Body of pancreas (tissue), 4 donors: ENCODE results near the gene TNS3.

Experiments used
- POLR2A ChIP-seq, 3 donors: fragments of 450-650 bp; IDR thresholded peaks; one replicate each; pipeline ENCODE4 v1.6.1; 2016; ENCODE audit warnings: antibody characterized with exemption in 3 of 3, mild to moderate bottlenecking in 2 of 3
- TF ChIP-seq, protein P1 (sequence below), 7 experiments: fragments of 450-650 bp in 4 of 7; fragments of 200-600 bp in 3 of 7; sonication (generic) in 3 of 7; IDR thresholded peaks; one replicate each; pipeline ENCODE4 v1.5.1; 2016 to 2019; ENCODE audit warnings: antibody characterized with exemption in 7 of 7

DNA sequence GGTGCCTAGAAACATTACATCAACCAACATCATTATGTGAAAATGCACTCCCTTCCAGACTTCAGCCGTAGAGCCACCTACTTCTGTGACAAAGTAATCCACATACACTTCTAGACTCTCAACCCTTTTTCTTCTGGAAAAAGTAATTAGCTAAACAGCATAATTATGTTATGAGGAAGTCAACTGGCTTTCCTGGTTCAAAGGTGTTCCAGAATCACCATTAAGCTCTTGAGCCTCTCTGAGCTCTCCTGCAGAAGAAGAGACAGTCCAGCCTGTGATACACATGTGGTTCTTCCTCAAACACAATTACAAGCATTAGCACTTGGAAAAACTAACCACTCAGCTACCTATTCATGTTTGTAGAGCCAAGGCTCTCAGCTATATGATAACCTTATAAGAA lies 52.5 kb downstream of the TNS3 start:
- TF ChIP-seq, protein P1, sequence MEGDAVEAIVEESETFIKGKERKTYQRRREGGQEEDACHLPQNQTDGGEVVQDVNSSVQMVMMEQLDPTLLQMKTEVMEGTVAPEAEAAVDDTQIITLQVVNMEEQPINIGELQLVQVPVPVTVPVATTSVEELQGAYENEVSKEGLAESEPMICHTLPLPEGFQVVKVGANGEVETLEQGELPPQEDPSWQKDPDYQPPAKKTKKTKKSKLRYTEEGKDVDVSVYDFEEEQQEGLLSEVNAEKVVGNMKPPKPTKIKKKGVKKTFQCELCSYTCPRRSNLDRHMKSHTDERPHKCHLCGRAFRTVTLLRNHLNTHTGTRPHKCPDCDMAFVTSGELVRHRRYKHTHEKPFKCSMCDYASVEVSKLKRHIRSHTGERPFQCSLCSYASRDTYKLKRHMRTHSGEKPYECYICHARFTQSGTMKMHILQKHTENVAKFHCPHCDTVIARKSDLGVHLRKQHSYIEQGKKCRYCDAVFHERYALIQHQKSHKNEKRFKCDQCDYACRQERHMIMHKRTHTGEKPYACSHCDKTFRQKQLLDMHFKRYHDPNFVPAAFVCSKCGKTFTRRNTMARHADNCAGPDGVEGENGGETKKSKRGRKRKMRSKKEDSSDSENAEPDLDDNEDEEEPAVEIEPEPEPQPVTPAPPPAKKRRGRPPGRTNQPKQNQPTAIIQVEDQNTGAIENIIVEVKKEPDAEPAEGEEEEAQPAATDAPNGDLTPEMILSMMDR (IDR thresholded peaks at IDR 0.05), result no peak
- TF ChIP-seq POLR2A (IDR thresholded peaks at IDR 0.05), result no peak
